HG03571 (cell line): ENCODE results near the gene CDH19.

Experiments
- ATAC-seq: cut with Tn5 transposase; IDR thresholded peaks from one replicate; pipeline ENCODE4 v1.9.1; 2021; ENCODE audit not compliant: unreplicated experiment

The CDH19 gene

DNA sequence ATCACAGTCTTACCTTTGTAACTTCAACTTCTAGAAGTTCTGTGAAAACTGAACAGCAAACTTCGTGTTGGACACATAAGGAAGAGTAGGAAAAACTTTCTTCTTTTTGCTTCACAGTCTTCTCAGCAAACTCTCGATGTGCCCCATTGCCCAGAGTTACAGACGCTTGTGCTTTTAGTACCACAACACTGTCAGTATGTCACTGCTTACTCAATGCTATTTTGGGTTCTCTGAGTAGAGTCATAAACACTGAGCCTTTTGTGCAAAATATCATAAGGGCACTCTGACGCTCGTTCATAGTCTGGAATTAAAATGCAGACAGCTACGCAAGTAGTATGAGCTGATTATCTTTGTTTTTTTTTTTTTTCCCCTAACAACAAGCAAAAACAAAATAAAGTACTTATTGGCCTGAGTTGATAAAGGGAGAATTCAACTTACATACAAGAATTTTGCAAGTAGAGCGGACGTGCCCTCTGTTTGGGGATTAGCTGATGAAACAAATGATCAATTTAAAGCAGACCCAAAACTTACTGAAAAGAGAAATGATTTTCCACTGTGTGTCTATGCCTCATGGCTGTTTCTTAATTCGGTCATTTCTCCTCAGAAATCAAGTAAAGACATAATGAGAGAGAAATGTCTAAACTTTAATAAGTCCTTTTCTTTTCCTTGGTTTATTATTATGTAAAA lies at the start of gene CDH19:
TSS of gene CDH19 (minus strand) at position 150 of the 687 bp plus-strand sequence. CDS start 31,886 bp downstream, outside the sequence.
- no peak for ATAC-seq

- no peak for ATAC-seq
Observed at GRCh38 chr18:66647671-66648070, 43.8 kb upstream of the CDH19 start.

GRCh38 chr18:66646609-66647008 lies 42.7 kb upstream of the CDH19 start:
- ATAC-seq, result no peak

- ATAC-seq, result no peak
Observed at GRCh38 chr18:66645983-66646382, 42.1 kb upstream of the CDH19 start.

DNA sequence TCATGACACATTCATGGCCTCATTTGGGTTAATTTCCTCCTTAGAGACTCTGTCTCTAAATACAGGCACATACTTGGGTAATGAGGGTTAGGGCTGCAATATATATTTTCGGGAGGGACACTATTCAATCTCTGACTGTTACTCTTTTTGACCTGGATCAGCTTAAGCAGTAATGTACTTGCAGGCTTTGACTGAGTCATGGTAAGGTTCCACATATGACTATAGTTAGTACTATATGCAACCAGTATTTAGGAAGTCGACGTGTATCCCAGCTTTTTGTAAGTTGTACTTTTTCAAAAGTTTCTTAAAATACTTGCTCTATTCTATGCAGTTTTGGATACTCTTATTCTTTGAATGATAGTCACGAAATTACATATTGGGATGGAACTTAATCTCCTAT lies 37.2 kb upstream of the CDH19 start:
- ATAC-seq, result no peak

GRCh38 chr18:66640431-66640830 lies 36.5 kb upstream of the CDH19 start:
- ATAC-seq, result no peak

- no peak for ATAC-seq
Observed at GRCh38 chr18:66638856-66639629, 35.2 kb upstream of the CDH19 start.

DNA sequence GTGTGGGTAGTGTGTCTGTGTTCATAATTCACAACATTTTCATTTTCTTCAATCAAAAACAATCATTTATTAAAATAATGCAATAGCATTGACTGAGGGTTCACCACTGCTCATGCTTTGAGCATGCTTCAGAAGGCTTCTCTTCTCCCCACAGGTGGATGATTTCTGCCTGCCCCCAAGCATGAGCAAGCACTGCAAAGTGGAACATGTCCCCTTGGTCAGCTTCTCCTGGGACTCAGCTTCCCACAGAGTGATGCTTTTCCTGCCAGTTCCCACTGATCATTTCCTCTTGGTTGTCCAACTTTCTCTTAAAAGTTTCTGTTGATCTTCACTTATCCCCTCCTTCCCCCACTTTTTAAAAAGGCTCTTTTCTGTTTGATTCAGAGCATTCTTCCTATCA lies 31.5 kb upstream of the CDH19 start:
- no peak for ATAC-seq

GRCh38 chr18:66632756-66633155 lies 28.9 kb upstream of the CDH19 start:
- no peak for ATAC-seq

GRCh38 chr18:66630831-66631230 lies 26.9 kb upstream of the CDH19 start:
- no peak for ATAC-seq

- no peak for ATAC-seq
Observed at GRCh38 chr18:66623821-66624220, 19.9 kb upstream of the CDH19 start.

GRCh38 chr18:66621816-66622576 lies 18.1 kb upstream of the CDH19 start:
- ATAC-seq, result no peak

- no peak for ATAC-seq
Observed at GRCh38 chr18:66616523-66616983, 12.7 kb upstream of the CDH19 start.

DNA sequence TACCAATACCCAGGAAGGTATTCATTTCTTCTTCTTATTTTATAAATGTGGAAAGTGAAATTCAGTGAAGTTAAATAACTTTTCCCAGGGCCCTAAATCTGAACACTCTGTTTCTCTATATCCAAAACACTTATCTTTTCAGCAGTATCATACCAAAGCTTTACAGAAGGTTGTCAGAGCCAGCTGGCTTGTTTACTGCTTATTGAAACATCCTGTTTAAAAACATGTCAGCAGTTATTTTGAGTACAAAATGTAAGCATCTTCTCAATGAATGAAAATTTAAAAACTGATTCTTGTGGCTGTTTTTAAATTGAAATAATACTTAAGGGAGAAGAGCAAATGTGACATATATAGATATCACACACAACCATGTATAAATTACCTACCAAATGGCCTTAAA lies 11.3 kb upstream of the CDH19 start:
- no peak for ATAC-seq

DNA sequence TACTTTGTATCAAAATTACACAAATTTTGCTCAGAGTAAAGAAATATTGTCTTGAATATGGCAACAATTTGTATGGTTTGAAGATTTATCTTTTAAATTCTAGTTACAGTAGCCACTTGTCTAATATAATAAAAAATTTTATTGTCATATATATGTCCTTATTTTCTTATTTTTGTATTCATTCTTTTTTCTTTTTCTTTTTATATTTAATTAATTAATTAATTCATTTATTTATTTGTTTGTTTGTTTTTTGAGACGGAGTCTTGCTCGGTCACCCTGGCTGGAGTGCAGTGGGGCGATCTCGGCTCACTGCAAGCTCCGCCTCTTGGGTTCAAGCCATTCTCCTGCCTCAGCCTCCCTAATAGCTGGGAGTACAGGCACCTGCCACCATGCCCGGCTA lies 3.7 kb upstream of the CDH19 start:
- no peak for ATAC-seq

- ATAC-seq, result no peak
Observed at GRCh38 chr18:66601649-66602048, 2.2 kb downstream of the CDH19 start.

DNA sequence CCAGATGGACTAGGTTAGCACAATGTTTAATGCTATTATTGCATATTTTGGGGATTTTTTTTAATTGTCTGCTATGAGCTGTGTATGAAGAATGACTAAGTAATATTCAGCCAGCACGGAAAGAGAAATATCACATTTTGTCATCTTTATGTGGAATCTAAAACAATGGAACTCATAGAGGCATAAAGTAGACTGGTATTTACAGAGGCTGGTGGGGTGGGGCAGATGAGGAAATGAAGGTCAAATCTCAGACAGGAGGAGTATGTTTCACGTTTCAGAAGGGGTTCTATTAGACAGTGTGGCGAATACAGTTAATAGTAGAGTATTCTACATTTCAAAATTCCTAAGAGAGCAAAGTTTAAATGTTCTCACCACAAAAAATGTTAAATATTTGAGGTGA lies 4.7 kb downstream of the CDH19 start:
- ATAC-seq, result no peak

DNA sequence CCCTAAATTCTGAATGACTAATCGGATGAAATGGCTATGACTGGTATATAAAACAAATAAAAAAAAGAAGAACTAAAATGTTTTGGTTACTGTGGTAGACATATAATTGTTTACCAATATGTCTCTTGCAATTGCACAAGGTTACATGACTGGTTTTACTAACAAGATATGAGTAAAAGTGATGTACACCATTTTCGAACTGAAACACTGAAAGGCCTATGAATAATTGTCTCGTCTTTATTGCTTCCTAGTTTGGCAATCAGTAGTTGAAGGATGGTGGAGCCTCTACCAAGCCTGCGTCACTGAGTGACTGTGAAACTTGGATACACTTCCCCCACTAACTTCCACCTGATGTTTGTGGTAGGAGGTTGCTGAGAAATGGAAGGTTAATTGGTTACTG lies 16.5 kb downstream of the CDH19 start:
- no peak for ATAC-seq

DNA sequence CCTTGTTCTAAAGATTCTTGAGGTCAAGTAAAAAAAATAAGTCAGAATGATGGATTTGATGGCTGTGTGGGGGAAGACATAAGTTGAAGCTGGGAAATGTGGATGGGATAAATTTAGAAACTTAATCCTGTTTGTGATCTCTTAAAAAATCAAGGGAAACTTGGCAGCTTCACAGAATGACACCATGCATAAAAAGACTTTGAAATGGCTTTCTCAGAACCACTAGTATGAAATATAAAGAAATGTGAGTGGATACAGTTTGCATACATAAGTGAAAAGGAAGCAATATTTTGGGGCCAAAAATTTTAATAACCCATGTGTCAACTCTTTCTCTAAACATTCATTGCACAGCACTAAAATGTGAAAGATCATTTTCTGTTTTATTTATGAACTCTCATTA lies 21.7 kb downstream of the CDH19 start:
- no peak for ATAC-seq

DNA sequence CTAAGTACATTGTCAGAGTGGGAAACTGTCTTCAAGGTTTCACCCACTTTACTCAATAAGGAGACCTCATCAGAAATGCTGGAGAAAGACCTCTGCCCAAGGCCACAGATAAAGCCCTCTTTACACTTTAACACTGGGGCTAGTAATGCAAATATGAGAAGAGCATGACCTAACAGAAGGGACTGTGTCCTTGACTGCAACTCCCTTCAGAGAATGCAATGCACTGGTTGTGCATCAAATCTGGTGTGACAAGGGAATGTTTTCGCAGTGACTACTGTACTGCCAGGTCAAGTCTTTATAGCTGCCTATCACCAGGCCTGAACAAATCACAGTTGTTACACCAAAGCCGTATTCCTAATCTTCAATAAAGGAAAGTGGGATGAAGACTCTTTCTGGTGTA lies 28.6 kb downstream of the CDH19 start:
- no peak for ATAC-seq

GRCh38 chr18:66571845-66572244 lies 32.0 kb downstream of the CDH19 start:
- ATAC-seq, result no peak

- ATAC-seq, result no peak
Observed at GRCh38 chr18:66566616-66567015, 37.3 kb downstream of the CDH19 start.
